IPS DF 6.9 (cell line): ENCODE results near the gene FHOD3.

Source experiments
- DNase-seq: peaks from one replicate; pipeline ENCODE4 v3.0.0-alpha.2; 2013; ENCODE audit warnings: low read depth, low spot score
- H3K27ac ChIP-seq: one replicate; pipeline ENCODE4 v1.5.1; 2013; ENCODE audit warnings: low read length, control low read depth
- H3K27me3 ChIP-seq: 2 replicates; pipeline ENCODE4 v1.6.1; 2013; ENCODE audit warnings: mild to moderate bottlenecking, low read length; ENCODE audit not compliant: control insufficient read depth, insufficient read depth
- H3K36me3 ChIP-seq: 2 replicates; pipeline ENCODE4 v1.6.1; 2013; ENCODE audit warnings: low read length; ENCODE audit not compliant: control insufficient read depth, insufficient read depth
- H3K4me1 ChIP-seq: 2 replicates; pipeline ENCODE4 v1.6.1; 2013; ENCODE audit warnings: low read length; ENCODE audit not compliant: control insufficient read depth, insufficient read depth
- H3K4me3 ChIP-seq: 2 replicates; pipeline ENCODE4 v1.5.1; 2013; ENCODE audit warnings: mild to moderate bottlenecking, low read length
- H3K9me3 ChIP-seq: 2 replicates; pipeline ENCODE4 v1.6.1; 2013; ENCODE audit warnings: low read length, inconsistent platforms; ENCODE audit not compliant: control insufficient read depth, insufficient read depth
- WGBS: extraction: QIAGEN DNeasy Blood & Tissue Kit; methylation state at CpG from one replicate; pipeline ENCODE4 v1.1.7; 2013; ENCODE audit warnings: mixed read lengths, missing lambda C conversion rate; ENCODE audit not compliant: insufficient read length, insufficient coverage; 5-methylcytosine and 5-hydroxymethylcytosine counted together

The FHOD3 gene

DNA sequence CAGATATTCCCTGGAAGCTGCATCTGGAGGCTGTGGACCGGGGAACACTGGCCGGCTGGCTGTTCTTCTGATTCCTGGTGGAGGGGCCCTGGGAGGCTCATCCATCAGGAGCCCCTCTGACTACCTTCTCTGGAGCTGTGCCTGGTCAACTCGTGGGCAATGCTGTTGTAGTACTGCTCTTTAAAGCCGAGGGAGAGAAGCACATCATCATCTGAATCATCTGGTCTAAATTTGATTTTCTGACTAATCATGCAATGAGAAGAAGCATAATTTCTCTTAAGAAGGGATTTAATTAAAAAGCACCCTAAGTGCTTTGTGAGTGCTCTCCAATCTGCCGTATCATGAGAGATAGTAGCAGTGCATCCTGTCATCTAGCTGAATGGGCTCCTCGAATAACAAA, 229.5 kb downstream of the FHOD3 start:
- H3K27ac ChIP-seq: no peak overlapping the region
- no peaks in the 10 kb centered on the region for H3K27me3 ChIP-seq
- no peaks in the 10 kb centered on the region for H3K36me3 ChIP-seq
- DNase-seq: no peak
- H3K4me1 ChIP-seq: peaks cover 4% of the 10 kb centered on the region; the same call in 1 of the 2 replicates
- H3K9me3 ChIP-seq: no peaks in the 10 kb centered on the region
- no CpG with 5 or more reads among the region's 6 CpGs for WGBS
- no peak overlapping the region for H3K4me3 ChIP-seq

- no CpG with 5 or more reads among the region's 2 CpGs for WGBS
- no peak overlapping the region for H3K27ac ChIP-seq
- no peak overlapping the region for H3K4me3 ChIP-seq
- H3K9me3 ChIP-seq: no peaks in the 10 kb centered on the region
- H3K27me3 ChIP-seq: no peaks in the 10 kb centered on the region
- H3K36me3 ChIP-seq: no peaks in the 10 kb centered on the region
- no peak for DNase-seq
- peaks cover 2% of the 10 kb centered on the region; the same call in 1 of the 2 replicates for H3K4me1 ChIP-seq
Measured at GRCh38 chr18:36527740-36528455, 230.4 kb downstream of the FHOD3 start.

DNA sequence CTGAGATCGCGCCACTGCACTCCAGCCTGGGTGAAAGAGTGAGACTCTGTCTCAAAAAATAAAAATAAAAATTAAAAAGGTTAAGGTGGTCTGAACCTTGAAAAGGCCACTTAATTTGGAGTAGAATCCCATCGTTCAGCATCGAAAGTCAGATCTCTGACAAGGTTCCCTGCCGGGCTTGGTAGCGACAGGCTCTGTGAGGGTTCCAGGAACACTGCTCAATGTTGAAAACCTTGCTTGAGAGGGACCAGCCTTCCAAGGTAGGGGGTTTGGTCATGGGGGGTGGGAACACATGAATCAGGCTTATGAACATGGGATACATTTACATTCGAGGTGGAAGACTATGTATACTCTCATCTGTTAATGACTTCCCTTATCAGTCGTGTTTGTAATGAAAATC, 232.2 kb downstream of the FHOD3 start:
- H3K9me3 ChIP-seq: no peaks in the 10 kb centered on the region
- WGBS: no CpG with 5 or more reads among the region's 8 CpGs

GRCh38 chr18:36530676-36531405, 233.3 kb downstream of the FHOD3 start:
- Histone ChIP-seq H3K4me1 (peaks cover 3% of the 10 kb centered on the region; the same call in 1 of the 2 replicates), H3K27me3 (no peaks in the 10 kb centered on the region), H3K36me3 (no peaks in the 10 kb centered on the region), H3K9me3 (no peaks in the 10 kb centered on the region), H3K27ac (no peak overlapping the region), H3K4me3 (no peak overlapping the region)
- no peak for DNase-seq
- WGBS: no CpG with 5 or more reads among the region's 4 CpGs

More for the DNA sequence above, 232.2 kb downstream of the FHOD3 start:
- no peak for DNase-seq
- H3K27me3 ChIP-seq: no peaks in the 10 kb centered on the region
- no peak overlapping the region for H3K27ac ChIP-seq
- H3K36me3 ChIP-seq: no peaks in the 10 kb centered on the region
- 0 out of 2 replicates have a peak, but pooled peaks cover 1% of the 10 kb centered on the region for H3K4me1 ChIP-seq
- H3K4me3 ChIP-seq: no peak overlapping the region

DNA sequence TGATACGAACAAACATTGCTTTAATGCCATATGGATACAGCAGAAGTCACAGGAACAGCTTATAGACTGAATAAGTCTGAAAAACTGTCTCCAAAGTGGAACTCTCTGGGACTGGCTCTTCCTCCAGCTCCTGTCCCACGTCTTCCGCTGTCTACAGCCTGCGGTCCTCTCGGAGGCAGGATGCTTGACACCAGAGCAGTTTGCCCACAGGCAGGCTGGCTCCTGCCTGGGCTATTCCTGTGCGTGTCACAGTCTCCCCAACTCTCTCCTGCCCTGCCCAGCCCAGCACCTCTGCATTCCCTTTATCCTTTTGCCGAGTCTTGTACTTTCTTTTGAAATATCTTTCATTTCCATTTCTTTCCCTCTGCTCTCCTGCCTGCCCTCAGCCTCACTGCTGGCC, 234.1 kb downstream of the FHOD3 start:
- Histone ChIP-seq H3K4me1 (peaks cover 4% of the 10 kb centered on the region; the same call in 1 of the 2 replicates), H3K4me3 (no peak overlapping the region), H3K27ac (no peak overlapping the region), H3K36me3 (no peaks in the 10 kb centered on the region), H3K9me3 (no peaks in the 10 kb centered on the region), H3K27me3 (no peaks in the 10 kb centered on the region)
- DNase-seq: no peak
- no CpG with 5 or more reads among the region's 7 CpGs for WGBS

DNA sequence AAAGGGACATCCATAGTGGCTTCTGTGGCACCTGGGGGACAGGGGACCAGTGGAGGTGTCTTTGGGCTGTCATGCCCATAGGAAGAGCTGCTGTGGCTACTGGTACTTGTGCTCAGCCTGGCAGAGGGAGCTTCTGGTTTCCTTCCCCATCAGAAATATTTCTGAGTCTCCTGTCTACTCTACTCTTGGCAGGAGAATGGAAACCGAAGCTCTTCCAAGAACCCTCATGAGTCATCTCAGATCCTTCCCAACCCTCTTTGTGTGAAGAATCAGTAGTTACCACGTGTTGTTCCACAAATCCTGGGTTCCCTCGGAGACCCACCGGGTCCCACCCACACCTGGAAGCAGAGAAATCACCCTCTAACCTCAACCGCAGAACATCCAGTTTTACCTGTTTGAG, 234.9 kb downstream of the FHOD3 start:
- Histone ChIP-seq H3K36me3 (no peaks in the 10 kb centered on the region), H3K9me3 (no peaks in the 10 kb centered on the region), H3K27me3 (no peaks in the 10 kb centered on the region), H3K4me1 (peaks cover 4% of the 10 kb centered on the region; the same call in 1 of the 2 replicates), H3K4me3 (no peak overlapping the region), H3K27ac (no peak overlapping the region)
- no peak for DNase-seq
- WGBS: no CpG with 5 or more reads among the region's 5 CpGs

DNA sequence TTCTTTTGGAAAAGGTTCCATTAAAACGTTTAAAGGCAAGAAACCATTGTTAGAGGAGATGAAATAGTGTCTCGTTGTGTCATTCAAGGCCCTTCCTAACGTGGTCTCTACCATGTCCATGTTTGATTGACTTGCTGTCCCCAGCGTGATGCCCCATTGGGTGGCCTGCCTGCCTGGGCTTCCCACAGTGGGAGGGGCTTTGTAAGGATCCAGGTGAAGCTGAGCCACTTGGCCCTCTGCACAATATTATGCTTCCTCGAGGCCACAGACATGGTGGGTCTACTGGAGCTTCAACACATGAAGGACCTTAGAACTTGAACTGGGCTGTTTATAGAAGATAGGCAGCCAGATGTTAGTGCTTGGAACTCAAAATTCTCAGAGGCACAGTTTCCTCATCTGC, 235.3 kb downstream of the FHOD3 start:
- no peak overlapping the region for H3K27ac ChIP-seq
- no peak for DNase-seq
- no peaks in the 10 kb centered on the region for H3K27me3 ChIP-seq
- no peaks in the 10 kb centered on the region for H3K9me3 ChIP-seq
- peaks cover 3% of the 10 kb centered on the region; the same call in 1 of the 2 replicates for H3K4me1 ChIP-seq
- no peak overlapping the region for H3K4me3 ChIP-seq
- H3K36me3 ChIP-seq: no peaks in the 10 kb centered on the region
- WGBS: no CpG with 5 or more reads among the region's 5 CpGs

- no CpG with 5 or more reads among the region's 8 CpGs for WGBS
Measured at GRCh38 chr18:36533446-36534153, 236.1 kb downstream of the FHOD3 start.

GRCh38 chr18:36534154-36534688, 236.7 kb downstream of the FHOD3 start:
- no CpG with 5 or more reads among the region's 5 CpGs for WGBS

More at GRCh38 chr18:36533446-36534153, 236.1 kb downstream of the FHOD3 start:
- Histone ChIP-seq H3K4me1 (peaks cover 3% of the 10 kb centered on the region; the same call in 1 of the 2 replicates), H3K36me3 (no peaks in the 10 kb centered on the region), H3K27me3 (no peaks in the 10 kb centered on the region), H3K9me3 (no peaks in the 10 kb centered on the region), H3K4me3 (no peak overlapping the region), H3K27ac (no peak overlapping the region)
- no peak for DNase-seq

More at GRCh38 chr18:36534154-36534688, 236.7 kb downstream of the FHOD3 start:
- Histone ChIP-seq H3K9me3 (no peaks in the 10 kb centered on the region), H3K4me1 (peaks cover 3% of the 10 kb centered on the region; the same call in 1 of the 2 replicates), H3K36me3 (no peaks in the 10 kb centered on the region), H3K4me3 (no peak overlapping the region), H3K27ac (no peak overlapping the region), H3K27me3 (no peaks in the 10 kb centered on the region)
- DNase-seq: no peak
